ENCODE results near the gene CLIC6. TPM values are rescaled to one million over a fixed set of nuclear protein-coding genes. Genes with fewer than 3 reads are reported as not detected.
A peak's percentile ranks its signal among the peaks of the same experiment; 100 is the strongest.

The CLIC6 gene
- total RNA-seq, 4 donors from 2014 or later: 0.49 to 3.0 (median 1.1) TPM

- DNase-seq (no peak), ATAC-seq (no peak)
- Histone ChIP-seq H3K4me1 (peaks cover 0 to 11% of the 10 kb centered on the region in 2 donors), H3K27me3 (peaks cover 50 to 60% (median 54%) of the 10 kb centered on the region in 3 donors), H3K9me3 (no peaks in the 10 kb centered on the region), H3K27ac (peak overlapping the region in 1 of 4 donors; percentile 35), H3K4me3 (peak overlapping the region; percentile 39 to 59 (median 46)), H3K36me3 (no peaks in the 10 kb centered on the region)
- in situ Hi-C loops (cut with MboI; ENCODE audit: low sequenced_read_pairs in 4 of 4) (no loop called here), intact Hi-C loops (cut with DNase I; ENCODE audit: low total_unique reads) (no loop called here)
- TF ChIP-seq POLR2A (IDR thresholded peaks at IDR 0.05) (no peak), CTCF (IDR thresholded peaks at IDR 0.05 in 4 of 5, conservative IDR thresholded peaks at IDR 0.05 in 1 of 5) (no peak)
Measured at GRCh38 chr21:34670220-34670961, 1.6 kb downstream of the CLIC6 start.

DNA sequence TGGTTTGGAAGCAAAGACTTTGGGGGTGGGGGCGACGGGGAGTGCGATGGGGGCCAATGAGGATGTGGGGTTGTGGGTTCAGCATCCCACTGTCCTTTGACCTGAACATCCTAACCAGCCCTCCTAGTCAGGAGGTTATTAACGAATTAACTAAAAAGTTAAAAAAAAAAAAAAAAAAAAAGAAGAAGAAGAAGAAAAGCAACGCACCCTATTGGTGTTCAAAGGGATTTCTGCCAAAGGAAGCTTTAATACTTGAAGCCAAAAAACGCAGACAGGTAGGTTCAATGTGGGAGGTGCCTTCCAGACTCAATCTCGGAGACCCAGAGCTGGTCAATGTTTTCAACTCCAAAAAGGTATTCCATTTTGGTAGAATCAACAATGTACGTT lies 2.2 kb downstream of the CLIC6 start:
- peaks cover 0 to 11% of the 10 kb centered on the region in 2 donors for H3K4me1 ChIP-seq
- ATAC-seq (no peak), DNase-seq (no peak)
- no peak overlapping the region for H3K27ac ChIP-seq
- intact Hi-C loops (cut with DNase I; ENCODE audit: low total_unique reads) (no loop called here), in situ Hi-C loops (cut with MboI; ENCODE audit: low sequenced_read_pairs in 4 of 4) (no loop called here)
- no peaks in the 10 kb centered on the region for H3K36me3 ChIP-seq
- peaks cover 50 to 60% (median 54%) of the 10 kb centered on the region in 3 donors for H3K27me3 ChIP-seq
- H3K4me3 ChIP-seq: peak overlapping the region; percentile 39 to 59 (median 46)
- TF ChIP-seq POLR2A (IDR thresholded peaks at IDR 0.05): no peak
- no peak for TF ChIP-seq CTCF (IDR thresholded peaks at IDR 0.05 in 4 of 5, conservative IDR thresholded peaks at IDR 0.05 in 1 of 5)
- H3K9me3 ChIP-seq: no peaks in the 10 kb centered on the region

DNA sequence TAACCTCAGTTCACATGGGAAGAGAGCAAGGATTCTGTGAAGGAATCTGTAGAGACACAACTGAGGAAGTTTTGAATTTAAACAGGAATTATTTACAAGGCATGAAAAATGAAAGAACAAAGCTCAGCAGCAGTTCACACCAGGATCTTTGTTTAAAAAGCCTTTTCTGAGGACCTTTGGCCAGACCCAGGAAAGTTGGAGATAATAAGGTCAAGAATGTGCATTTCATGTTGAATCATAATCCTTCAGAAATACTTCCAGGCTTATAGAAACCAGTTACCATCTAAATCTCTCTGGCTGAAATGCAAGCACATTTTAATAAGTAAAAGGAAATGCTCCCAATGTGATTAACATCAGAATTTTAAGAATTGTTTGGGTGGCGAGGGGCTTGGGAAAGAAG lies 2.7 kb downstream of the CLIC6 start:
- ATAC-seq (no peak), DNase-seq (no peak)
- in situ Hi-C loops (cut with MboI; ENCODE audit: low sequenced_read_pairs in 4 of 4) (no loop called here), intact Hi-C loops (cut with DNase I; ENCODE audit: low total_unique reads) (no loop called here)
- H3K27me3 ChIP-seq: peaks cover 50 to 60% (median 54%) of the 10 kb centered on the region in 3 donors
- peaks cover 0 to 11% of the 10 kb centered on the region in 2 donors for H3K4me1 ChIP-seq
- H3K27ac ChIP-seq: no peak overlapping the region
- no peaks in the 10 kb centered on the region for H3K9me3 ChIP-seq
- no peak overlapping the region for H3K4me3 ChIP-seq
- TF ChIP-seq CTCF (IDR thresholded peaks at IDR 0.05 in 4 of 5, conservative IDR thresholded peaks at IDR 0.05 in 1 of 5): no peak
- no peaks in the 10 kb centered on the region for H3K36me3 ChIP-seq

- intact Hi-C loops (cut with DNase I; ENCODE audit: low total_unique reads) (no loop called here), in situ Hi-C loops (cut with MboI; ENCODE audit: low sequenced_read_pairs in 4 of 4) (no loop called here)
- H3K36me3 ChIP-seq: no peaks in the 10 kb centered on the region
- no peak overlapping the region for H3K27ac ChIP-seq
- no peaks in the 10 kb centered on the region for H3K9me3 ChIP-seq
- H3K4me1 ChIP-seq: peaks cover 0 to 11% of the 10 kb centered on the region in 2 donors
- ATAC-seq: no peak
- TF ChIP-seq CTCF (IDR thresholded peaks at IDR 0.05 in 4 of 5, conservative IDR thresholded peaks at IDR 0.05 in 1 of 5) (no peak), POLR2A (IDR thresholded peaks at IDR 0.05) (no peak)
- no peak overlapping the region for H3K4me3 ChIP-seq
- H3K27me3 ChIP-seq: peaks cover 50 to 60% (median 54%) of the 10 kb centered on the region in 3 donors
- DNase-seq: no peak
Measured at GRCh38 chr21:34671891-34672290, 3.1 kb downstream of the CLIC6 start.

All from gastrocnemius medialis (tissue), 4 donors.